ENCODE measurements around the gene ZBTB17.

The ZBTB17 gene

GRCh38 chr1:15958793-15959192, 17.1 kb downstream of the ZBTB17 start:
- TF ChIP-seq CTCF (IDR thresholded peaks at IDR 0.05) (no peak), ZFX (IDR thresholded peaks at IDR 0.05; ENCODE audit: borderline replicate concordance) (no peak)
- H3K27ac ChIP-seq: no peak overlapping the region

- TF ChIP-seq ZFX (IDR thresholded peaks at IDR 0.05; ENCODE audit: borderline replicate concordance) (no peak), CTCF (IDR thresholded peaks at IDR 0.05) (no peak)
- no peak overlapping the region for H3K27ac ChIP-seq
Observed at GRCh38 chr1:15958111-15958510, 17.8 kb downstream of the ZBTB17 start.

GRCh38 chr1:15957221-15958095, 18.4 kb downstream of the ZBTB17 start:
- TF ChIP-seq ZFX (IDR thresholded peaks at IDR 0.05; ENCODE audit: borderline replicate concordance) (no peak), CTCF (IDR thresholded peaks at IDR 0.05) (peak; percentile 25; the same call in 1 of the 2 replicates)
- no peak overlapping the region for H3K27ac ChIP-seq

- no peak overlapping the region for H3K27ac ChIP-seq
- TF ChIP-seq CTCF (IDR thresholded peaks at IDR 0.05) (no peak), ZFX (IDR thresholded peaks at IDR 0.05; ENCODE audit: borderline replicate concordance) (no peak)
Observed at GRCh38 chr1:15956150-15956549, 19.8 kb downstream of the ZBTB17 start.

GRCh38 chr1:15955552-15955951, 20.3 kb downstream of the ZBTB17 start:
- H3K27ac ChIP-seq: no peak overlapping the region
- no peak for TF ChIP-seq ZFX (IDR thresholded peaks at IDR 0.05; ENCODE audit: borderline replicate concordance)
- TF ChIP-seq CTCF (IDR thresholded peaks at IDR 0.05): no peak

- TF ChIP-seq CTCF (IDR thresholded peaks at IDR 0.05) (no peak), ZFX (IDR thresholded peaks at IDR 0.05; ENCODE audit: borderline replicate concordance) (no peak)
- H3K27ac ChIP-seq: peak overlapping the region; percentile 12; the same call in 1 of the 2 replicates
Observed at GRCh38 chr1:15954316-15954715, 21.6 kb downstream of the ZBTB17 start.

- peak overlapping the region; percentile 12; the same call in 1 of the 2 replicates for H3K27ac ChIP-seq
- TF ChIP-seq CTCF (IDR thresholded peaks at IDR 0.05) (no peak), ZFX (IDR thresholded peaks at IDR 0.05; ENCODE audit: borderline replicate concordance) (no peak)
Observed at GRCh38 chr1:15953791-15954241, 22.1 kb downstream of the ZBTB17 start.
